Breast epithelium (tissue), 3 donors: Measurements from ENCODE around the gene URM1.

ENCODE experiments used
- POLR2A ChIP-seq: fragments of 450-650 bp; IDR thresholded peaks from one replicate; pipeline ENCODE4 v1.6.1; 2016; ENCODE audit warnings: antibody characterized with exemption, mild to moderate bottlenecking, moderate library complexity
- TF ChIP-seq, protein P1 (sequence below), 3 donors: fragments of 450-650 bp; IDR thresholded peaks; one replicate each; pipeline ENCODE4 v1.5.1; 2016 to 2017; ENCODE audit warnings: antibody characterized with exemption in 3 of 3, mild to moderate bottlenecking in 3 of 3, moderate library complexity in 3 of 3

DNA sequence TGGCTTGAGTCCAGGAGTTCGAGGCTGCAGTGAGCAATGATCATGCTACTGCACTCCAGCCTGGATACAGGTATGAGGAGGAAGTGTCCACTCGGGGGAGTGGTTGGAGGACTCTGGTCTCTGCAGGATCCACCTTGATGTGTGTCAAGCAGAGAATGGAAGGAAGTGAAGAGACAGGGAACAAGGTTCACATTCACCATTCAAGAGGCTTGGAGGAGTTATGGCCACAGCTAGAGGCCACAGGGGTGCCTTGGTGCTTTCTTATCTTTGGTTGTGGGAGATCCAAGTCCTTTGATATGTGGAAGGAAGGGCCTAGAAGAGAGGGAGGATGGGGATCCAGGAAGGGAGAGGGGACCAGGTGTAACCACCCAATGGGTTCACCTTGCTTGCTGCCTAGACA lies 44.1 kb downstream of the URM1 start:
- TF ChIP-seq, protein P1, sequence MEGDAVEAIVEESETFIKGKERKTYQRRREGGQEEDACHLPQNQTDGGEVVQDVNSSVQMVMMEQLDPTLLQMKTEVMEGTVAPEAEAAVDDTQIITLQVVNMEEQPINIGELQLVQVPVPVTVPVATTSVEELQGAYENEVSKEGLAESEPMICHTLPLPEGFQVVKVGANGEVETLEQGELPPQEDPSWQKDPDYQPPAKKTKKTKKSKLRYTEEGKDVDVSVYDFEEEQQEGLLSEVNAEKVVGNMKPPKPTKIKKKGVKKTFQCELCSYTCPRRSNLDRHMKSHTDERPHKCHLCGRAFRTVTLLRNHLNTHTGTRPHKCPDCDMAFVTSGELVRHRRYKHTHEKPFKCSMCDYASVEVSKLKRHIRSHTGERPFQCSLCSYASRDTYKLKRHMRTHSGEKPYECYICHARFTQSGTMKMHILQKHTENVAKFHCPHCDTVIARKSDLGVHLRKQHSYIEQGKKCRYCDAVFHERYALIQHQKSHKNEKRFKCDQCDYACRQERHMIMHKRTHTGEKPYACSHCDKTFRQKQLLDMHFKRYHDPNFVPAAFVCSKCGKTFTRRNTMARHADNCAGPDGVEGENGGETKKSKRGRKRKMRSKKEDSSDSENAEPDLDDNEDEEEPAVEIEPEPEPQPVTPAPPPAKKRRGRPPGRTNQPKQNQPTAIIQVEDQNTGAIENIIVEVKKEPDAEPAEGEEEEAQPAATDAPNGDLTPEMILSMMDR (IDR thresholded peaks at IDR 0.05): no peak
- TF ChIP-seq POLR2A: no peak
